Mammary microvascular endothelial cell (primary cell): Measurements from ENCODE around the gene HSPB9. TPM values are rescaled to one million over a fixed set of nuclear protein-coding genes. Genes with fewer than 3 reads are reported as not detected.

Experiments used
- total RNA-seq: library from RNA; depleted of rRNA; stranded (reverse); fragments of >200 nt; gene quantifications from 2 replicates; pipeline ENCODE4 v1.2.3, GENCODE V29; 2015

Gene HSPB9, protein sequence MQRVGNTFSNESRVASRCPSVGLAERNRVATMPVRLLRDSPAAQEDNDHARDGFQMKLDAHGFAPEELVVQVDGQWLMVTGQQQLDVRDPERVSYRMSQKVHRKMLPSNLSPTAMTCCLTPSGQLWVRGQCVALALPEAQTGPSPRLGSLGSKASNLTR
- not detected in 2 replicates for total RNA-seq

DNA sequence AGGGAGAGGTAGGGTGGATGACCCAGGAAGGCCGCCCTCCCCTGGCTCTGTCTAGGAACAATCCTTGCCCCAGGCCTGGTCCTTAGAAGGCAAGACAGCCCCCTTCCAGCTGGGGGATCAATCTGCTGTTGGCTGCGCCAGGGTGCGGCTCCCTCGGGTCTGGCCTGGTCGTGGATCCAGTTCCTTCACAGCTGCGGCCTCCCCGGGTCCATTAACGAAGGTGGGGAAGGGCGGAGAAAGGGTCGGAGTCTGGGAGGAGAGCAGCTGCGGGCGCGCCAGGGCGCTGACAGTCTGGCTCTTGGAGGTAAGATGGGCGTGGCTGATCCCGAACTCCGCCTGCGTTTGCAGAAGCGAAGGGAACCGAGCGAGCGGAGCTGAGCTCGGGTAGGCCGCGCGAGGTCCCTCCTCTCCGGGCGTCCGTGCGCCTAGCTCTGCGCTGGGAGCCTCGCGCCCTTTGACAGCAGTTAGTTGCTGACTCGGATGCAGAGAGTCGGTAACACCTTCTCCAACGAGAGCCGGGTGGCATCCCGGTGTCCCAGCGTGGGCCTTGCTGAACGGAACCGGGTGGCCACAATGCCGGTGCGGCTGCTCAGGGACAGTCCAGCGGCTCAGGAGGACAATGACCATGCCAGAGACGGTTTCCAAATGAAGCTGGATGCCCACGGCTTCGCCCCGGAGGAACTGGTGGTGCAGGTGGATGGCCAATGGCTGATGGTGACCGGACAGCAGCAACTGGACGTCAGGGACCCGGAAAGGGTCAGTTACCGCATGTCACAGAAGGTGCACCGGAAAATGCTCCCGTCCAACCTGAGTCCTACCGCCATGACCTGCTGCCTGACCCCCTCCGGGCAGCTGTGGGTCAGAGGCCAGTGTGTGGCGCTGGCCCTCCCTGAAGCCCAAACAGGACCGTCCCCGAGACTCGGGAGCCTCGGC, at the start of gene HSPB9:
Gene HSPB9 (plus strand): TSS at position 434 of the 933 bp plus-strand sequence. CDS start 47 bp downstream, at position 481.

DNA sequence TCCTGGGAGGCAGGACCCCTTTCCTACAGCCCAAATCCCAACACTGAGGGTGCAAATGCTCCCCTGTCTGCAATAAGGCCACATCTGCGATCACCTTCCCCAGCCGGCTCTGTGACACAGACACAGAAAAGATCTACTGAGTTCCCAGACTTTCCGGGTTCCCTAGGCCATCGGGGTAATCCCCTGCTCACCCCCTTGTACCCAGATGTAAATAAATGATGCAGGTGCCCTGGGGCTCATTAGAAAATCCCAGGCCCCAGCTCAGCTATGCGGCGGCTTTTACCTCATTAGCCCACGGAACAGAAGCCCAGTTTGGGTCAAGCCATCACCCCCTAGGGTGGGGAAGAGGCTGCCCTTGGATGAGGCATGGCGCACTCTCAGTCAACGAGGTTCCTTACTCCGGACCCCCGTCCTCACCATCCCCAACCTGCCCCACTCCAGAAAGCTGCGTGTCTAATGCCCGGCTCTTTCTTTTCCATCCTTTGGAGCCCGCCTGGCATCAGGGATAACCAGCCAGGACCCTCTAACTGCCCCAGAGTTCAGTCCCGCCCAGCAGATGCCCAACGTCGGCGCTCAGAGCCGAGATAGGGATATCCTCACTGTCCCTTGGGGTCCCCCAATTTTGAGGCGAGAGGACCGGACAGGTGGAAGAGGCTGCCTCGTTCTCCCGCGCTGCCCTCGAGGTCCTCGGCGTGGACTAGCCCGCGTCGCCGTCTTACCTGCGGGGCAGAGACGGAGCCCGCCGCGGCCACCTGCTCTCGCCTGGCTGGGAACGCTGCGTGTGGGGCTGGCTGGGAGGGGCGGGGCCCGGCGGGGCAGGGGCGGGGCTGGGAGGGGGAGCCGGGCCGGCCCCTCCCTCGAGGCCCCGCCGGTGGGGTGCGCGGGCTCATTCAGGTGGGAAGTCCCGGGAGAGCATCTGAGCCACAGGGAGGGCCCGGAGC, 24.6 kb upstream of the HSPB9 start, which contains the start of gene ZNF385C:
Gene ZNF385C (minus strand): TSS at position 783 of the 941 bp plus-strand sequence. CDS start 35,417 bp downstream, outside the sequence.

DNA sequence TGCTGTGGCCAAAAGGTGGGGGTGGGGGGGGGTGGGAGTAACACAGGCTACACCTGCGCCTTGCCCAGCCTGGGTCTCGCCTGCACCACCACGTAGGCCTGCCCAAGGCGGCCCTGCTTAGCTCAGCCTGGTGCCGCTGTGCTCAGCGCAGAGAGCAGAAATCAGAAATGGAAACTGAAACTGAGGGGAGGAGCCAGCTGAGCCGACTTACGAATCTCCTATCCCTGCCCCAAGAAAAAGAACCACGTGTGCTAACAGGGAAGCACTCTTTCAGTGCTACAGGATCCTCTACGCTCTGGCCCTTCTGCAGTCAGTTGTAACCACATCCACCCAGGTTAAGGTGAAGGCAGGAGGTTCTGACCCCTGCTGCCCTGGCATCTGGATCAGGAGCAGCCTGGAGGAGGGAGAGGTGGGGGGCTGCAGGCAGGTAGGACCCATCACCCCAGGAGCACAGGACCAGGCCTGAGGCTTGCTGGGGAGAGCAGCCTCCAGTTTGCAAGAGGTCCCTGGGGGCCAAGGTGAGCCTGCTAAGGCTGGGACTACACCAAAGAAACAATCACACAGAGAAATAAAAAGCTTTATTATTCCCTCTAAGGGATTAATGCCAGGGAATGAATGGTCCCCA, 9.9 kb upstream of the HSPB9 start, which contains the start of gene DHX58:
Gene DHX58 (minus strand): TSS at position 163 of the 625 bp plus-strand sequence. CDS start 822 bp downstream, outside the sequence.

GRCh38 chr17:42120770-42121769, 1.5 kb upstream of the HSPB9 start, which contains the start of gene KAT2A:
Gene KAT2A (minus strand): TSS chr17:42121367. CDS start chr17:42121304, 63 bp downstream.

Other genes starting within 250 kb of the HSPB9 start
- gene ACLY, start 203.9 kb upstream of the HSPB9 start, total RNA-seq, result 254 and 389 TPM in 2 replicates
- gene ODAD4, start 192.2 kb upstream of the HSPB9 start, total RNA-seq, result not detected in 2 replicates
- gene CNP, start 156.0 kb upstream of the HSPB9 start, total RNA-seq, result 81.4 and 83.9 TPM in 2 replicates
- gene DNAJC7, start 105.4 kb upstream of the HSPB9 start, total RNA-seq, result 65.2 and 68.0 TPM in 2 replicates
- gene NKIRAS2, start 102.7 kb upstream of the HSPB9 start, total RNA-seq, result 56.2 and 69.4 TPM in 2 replicates
- 0.07 and 0.20 TPM in 2 replicates for gene C17orf113, start 72.2 kb upstream of the HSPB9 start, total RNA-seq
- gene ZNF385C, start 24.3 kb upstream of the HSPB9 start, total RNA-seq, result not detected in 2 replicates
- 15.4 and 17.7 TPM in 2 replicates for gene DHX58, start 10.1 kb upstream of the HSPB9 start, total RNA-seq
- 11.3 and 14.1 TPM in 2 replicates for gene KAT2A, start 1.4 kb upstream of the HSPB9 start, total RNA-seq
- 187 and 191 TPM in 2 replicates for gene RAB5C, start 32.2 kb downstream of the HSPB9 start, total RNA-seq
- gene KCNH4, start 58.3 kb downstream of the HSPB9 start, total RNA-seq, result 0.07 and 0.15 TPM in 2 replicates
- gene HCRT, start 62.6 kb downstream of the HSPB9 start, total RNA-seq, result not detected in 2 replicates
- 10.9 and 19.9 TPM in 2 replicates for gene GHDC, start 71.7 kb downstream of the HSPB9 start, total RNA-seq
- gene STAT5B, start 153.6 kb downstream of the HSPB9 start, total RNA-seq, result 24.4 and 27.5 TPM in 2 replicates
- gene STAT5A, start 165.7 kb downstream of the HSPB9 start, total RNA-seq, result 12.4 and 16.0 TPM in 2 replicates